ENCODE measurements around the gene CCDC148.

CCDC148 gene

DNA sequence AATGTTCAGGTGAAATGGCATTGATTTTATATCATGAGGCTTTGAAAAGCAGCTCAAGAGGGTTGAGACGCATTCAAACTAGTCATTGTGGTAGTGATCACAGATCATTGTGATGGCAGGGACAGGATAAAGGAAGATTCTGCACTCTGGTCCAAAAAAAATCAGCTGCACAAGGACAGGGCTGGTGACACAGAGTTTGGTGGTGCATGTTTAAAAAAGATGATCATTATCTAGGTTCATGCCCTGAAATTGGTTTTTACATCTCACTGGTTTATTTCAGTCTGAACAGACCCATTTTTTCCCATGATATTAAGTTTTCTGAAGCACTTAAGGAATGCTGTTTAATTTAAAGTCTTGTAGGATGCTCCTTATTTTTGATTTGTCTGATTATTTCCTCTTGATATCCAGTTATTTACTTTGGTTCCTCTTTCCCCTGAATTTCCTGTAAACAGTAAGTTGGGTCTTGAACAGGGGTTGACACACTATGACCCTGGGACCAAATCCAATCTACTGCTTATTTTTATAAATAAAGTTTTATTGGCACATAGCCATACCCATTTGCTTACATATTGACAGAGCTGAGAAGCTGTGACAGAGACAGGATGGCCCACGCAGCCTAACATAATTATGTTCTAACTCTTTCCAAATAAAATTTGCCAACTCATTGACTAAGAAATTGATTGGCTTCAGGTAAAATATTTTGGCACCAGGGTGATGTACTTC lies 256.5 kb downstream of the CCDC148 start:
- FAIRE-seq (no peak), DNase-seq (ENCODE audit: insufficient read length, low spot score) (no peak)
- no peak for TF ChIP-seq POLR2A (IDR thresholded peaks at IDR 0.05; ENCODE audit: low read depth, low read length)

DNA sequence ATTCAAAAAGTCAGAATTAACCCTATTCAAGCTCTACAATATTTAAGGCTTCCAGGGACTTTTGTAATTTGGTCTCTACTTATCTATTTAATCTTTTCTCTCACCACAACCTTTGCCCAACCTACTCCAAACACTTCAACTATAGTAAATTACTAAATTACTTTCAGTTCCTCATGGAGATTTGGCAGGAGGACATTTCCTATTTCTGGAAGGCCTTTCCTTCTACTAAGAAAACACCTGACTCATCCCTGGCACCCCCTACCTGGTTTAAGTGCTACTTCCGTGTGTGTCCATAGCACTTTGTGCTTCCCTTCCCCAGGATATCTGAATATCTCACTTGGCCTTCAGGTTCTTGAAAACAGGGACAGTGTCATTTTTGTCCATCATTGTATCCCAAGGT lies 258.6 kb downstream of the CCDC148 start:
- FAIRE-seq (no peak), DNase-seq (ENCODE audit: insufficient read length, low spot score) (no peak)
- no peak for TF ChIP-seq POLR2A (IDR thresholded peaks at IDR 0.05; ENCODE audit: low read depth, low read length)

DNA sequence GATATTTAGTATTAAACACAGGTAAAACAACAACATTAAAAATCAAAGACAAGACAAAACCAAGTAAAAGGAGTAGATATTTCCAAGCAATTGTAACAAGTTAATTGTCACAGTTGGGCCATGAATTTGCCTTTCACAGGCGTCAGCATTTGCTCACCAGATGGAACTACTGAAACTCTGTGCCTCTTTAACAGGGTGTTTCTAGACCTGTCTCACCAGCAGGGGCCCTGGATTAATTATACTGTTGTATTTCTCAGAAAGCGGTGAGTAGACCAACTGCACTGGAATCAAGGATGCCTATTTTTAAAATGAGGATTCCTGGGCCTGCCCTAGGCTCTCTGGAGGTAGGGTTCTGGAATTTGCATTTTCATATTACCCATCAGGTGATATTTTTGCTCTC lies 262.3 kb downstream of the CCDC148 start:
- no peak for TF ChIP-seq POLR2A (IDR thresholded peaks at IDR 0.05; ENCODE audit: low read depth, low read length)
- no peak for DNase-seq (ENCODE audit: insufficient read length, low spot score)
- FAIRE-seq, result no peak

DNA sequence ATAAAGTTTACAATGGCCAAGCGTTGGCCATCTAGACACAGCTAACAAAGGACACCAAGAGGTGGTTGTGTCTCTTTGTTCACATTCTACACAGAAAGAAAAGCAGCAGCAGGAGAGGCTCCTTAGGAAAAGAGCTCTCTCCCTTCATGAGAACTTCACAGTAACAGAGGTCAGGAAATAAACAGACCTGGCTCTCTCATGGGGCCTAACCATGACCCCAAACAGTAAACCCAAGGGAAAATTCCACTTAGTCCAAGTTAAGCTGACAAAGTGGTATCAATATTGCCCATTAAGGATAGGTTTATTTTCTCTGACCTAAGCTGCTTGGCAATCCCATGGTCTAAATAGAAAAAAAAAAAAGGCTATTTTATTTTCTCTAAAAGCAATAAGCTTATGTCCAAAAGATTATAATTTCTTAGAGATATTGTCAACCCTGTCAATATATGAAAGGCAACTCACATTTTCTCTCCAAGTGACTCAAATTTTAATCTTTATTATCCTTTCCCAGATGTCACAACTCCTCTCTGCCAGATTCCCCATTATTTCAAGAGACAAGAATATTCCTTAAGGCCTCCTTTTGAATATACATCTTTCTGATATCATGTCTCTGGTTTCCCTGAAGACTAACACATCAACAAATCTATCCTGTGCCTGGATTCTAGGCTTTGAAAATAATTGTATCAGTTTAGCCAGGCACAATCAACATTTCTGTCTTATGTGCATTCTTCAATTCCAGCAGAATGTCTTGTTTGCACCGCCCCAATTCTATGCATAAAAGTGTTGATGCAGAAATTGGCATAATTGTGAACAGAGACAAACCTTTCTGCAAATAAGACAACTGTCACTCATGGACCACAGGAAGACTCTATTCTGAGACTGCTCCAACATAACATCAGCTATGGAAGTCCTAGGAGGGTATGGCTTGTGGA lies 263.8 kb downstream of the CCDC148 start:
- FAIRE-seq (no peak), DNase-seq (ENCODE audit: insufficient read length, low spot score) (no peak)
- no peak for TF ChIP-seq POLR2A (IDR thresholded peaks at IDR 0.05; ENCODE audit: low read depth, low read length)

DNA sequence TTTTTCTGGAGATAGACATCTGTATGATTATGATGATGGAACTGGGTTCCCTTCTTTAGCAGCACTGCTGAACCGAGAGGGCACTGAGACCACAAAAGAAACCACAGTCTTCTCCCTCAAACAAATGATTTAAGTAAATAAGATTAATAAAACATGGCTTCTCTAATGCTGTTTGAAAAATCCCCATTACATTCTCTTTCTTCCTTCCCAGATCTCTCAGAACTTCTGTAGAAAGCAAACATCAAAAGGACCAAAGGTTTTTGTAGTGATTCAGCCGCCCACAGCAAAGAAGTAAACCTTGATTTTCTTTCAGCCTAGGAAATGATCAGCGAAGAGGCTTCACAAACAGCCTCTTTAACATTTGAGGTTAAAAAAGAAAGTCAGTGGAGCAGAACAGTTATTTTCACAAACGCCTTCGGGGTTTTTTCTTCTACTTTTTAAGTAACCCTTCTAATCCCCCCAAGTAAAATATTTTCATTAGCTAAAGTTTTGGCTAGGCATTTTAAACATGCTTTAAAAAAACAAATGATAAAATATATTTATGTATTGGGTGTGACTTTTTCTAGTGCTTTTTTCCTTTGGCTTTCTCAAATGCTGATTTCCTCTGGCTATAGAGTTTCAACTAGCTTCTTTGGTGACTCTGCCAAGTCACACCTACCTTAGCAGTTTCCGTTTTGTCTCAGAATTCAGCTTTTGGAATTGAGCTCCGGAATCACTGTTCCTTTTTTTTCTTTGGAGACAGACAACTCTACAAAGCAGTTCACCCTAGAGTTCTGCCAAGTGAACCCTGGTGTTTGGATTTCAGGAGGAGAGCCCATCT lies 265.3 kb downstream of the CCDC148 start:
- FAIRE-seq, result no peak
- TF ChIP-seq POLR2A (IDR thresholded peaks at IDR 0.05; ENCODE audit: low read depth, low read length), result no peak
- no peak for DNase-seq (ENCODE audit: insufficient read length, low spot score)

DNA sequence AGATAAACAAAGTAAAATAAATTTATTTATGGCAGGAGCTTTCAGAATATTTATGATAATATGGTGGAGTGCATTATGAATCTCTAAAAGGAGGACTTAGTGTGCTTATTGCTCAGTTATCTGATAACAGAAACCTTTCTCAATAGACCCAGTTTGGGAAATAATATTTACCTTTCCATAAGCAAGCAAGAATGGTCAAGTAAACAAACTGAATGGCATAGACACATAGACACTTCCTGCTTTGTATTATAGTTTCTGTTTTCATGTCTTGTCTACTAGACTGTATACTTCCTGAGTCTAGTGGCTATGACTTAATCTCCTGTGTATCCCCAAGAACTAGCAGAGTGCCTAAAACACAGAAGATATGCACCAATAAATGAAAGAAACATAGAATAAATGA lies 267.0 kb downstream of the CCDC148 start:
- no peak for TF ChIP-seq POLR2A (IDR thresholded peaks at IDR 0.05; ENCODE audit: low read depth, low read length)
- DNase-seq (ENCODE audit: insufficient read length, low spot score) (no peak), FAIRE-seq (no peak)

DNA sequence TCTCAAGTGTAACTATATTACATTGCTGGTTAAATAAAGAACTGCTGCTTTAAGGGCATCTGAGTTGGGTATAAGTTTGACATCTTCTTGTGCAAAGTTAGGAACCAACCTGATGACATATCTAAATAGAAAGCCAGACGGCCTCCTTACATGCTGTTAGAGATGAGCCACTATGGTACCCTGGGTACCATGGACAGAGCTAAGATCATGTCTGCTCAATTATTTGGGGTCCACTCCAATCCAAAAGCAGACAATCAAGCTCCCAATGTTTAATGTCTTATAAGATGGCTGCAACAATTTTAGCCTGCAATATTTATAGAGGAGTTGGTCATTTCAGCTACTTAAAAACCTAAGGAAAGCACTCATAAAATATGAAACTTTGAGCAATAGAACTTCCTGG lies 268.6 kb downstream of the CCDC148 start:
- DNase-seq (ENCODE audit: insufficient read length, low spot score) (no peak), FAIRE-seq (no peak)
- no peak for TF ChIP-seq POLR2A (IDR thresholded peaks at IDR 0.05; ENCODE audit: low read depth, low read length)

DNA sequence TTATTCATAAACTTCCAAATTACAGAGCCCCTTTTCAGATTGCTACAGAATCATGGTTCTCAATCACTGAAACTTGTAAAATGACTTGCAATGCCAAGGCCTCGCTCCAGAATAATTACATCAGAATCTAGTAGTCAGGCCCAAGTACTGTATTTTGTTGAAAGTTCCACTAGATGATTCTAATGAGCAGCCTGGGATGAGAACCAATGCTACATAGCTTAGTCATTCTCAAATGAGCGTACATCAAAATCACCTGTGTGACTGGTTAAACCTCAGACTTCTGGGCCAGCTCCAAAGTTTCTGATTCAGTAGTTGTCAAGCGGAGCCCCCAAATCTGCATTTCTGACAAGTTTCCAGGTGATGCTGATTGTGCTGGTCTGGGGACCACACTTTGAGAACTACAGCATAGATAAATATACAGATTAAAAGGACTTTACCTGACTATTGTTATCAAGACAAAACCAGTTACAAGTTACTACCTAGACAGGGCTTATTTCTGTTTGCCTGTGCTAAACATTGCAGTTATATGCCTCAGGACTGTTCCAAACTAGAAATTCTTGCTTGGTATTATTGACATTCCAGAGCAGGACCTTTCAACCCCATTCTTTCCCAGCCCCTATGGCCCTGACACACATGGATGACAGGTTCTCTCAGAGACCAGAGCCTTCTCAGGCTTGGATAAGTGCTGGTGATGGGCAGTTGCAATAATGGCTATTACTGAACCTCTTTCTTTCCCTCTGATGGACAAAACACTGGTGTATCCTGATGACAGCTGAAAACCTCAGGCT lies 271.8 kb downstream of the CCDC148 start:
- DNase-seq (ENCODE audit: insufficient read length, low spot score), result no peak
- FAIRE-seq, result no peak
- no peak for TF ChIP-seq POLR2A (IDR thresholded peaks at IDR 0.05; ENCODE audit: low read depth, low read length)

DNA sequence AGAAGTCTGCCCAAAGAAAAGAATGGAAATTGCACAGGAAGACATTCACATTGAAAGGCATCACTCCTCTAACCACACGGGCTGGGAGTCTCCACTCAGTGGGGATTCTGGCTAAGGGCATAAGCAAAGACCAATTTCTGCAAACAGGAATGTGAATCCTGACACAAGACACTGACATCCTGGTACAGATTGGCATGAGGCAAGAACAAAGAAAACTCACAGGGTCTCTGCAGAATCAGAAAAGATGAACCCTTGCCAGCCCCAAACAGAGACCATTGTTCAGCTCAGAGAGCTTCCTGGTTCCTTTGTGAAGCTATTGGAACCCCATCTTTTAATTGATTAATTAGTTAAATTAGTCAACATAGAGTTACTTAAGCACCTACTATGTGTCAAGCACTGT lies 272.6 kb downstream of the CCDC148 start:
- DNase-seq (ENCODE audit: insufficient read length, low spot score) (no peak), FAIRE-seq (no peak)
- TF ChIP-seq POLR2A (IDR thresholded peaks at IDR 0.05; ENCODE audit: low read depth, low read length), result no peak

DNA sequence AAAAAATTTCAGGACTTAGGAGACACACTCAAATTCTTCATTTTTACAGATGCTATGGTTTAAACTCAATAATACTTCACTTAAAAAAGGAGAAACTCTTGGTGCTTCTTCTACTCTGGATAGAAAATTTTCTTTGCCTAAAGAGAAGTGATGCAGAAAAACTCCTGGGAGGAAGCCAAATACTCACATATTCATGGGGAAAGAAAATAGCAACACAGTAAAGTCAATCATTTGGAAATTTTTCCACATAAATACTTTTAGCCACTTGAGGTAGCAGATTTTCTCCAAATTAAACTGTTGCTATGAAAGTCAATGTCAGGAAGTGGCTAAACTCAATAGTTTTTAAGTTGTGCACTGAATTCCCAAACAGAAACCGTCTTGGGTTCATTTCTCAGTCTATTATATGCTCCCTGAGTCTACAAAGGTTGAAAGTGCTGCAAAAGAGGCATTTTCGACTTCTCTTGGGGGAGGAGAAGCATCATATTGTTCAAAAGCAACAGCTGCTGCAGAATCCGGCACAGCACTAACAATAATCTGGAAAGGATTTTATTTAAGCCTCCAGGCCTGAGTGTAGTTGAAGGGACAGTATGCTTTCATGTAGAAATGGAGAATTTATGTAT lies 273.8 kb downstream of the CCDC148 start:
- DNase-seq (ENCODE audit: insufficient read length, low spot score) (no peak), FAIRE-seq (no peak)
- no peak for TF ChIP-seq POLR2A (IDR thresholded peaks at IDR 0.05; ENCODE audit: low read depth, low read length)

DNA sequence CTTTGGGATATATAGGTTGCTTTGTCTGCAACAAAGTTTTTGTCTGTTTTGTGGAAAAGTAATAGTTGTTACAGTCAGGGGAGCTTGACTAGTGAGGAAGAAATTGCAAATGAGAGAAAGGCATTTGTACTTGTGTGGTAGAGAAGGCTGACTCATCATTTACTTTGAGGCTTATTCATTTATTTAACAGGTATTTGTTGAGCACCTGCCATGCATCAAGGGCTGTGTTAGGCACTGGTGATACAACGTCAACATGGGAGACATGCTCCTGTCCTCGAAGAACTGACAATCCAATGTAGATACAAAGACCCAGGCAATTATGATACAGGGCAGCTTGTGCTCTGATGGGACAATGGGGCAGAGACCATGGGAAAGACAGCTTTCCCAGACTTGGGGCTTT lies 275.4 kb downstream of the CCDC148 start:
- TF ChIP-seq POLR2A (IDR thresholded peaks at IDR 0.05; ENCODE audit: low read depth, low read length), result no peak
- FAIRE-seq (no peak), DNase-seq (ENCODE audit: insufficient read length, low spot score) (no peak)

DNA sequence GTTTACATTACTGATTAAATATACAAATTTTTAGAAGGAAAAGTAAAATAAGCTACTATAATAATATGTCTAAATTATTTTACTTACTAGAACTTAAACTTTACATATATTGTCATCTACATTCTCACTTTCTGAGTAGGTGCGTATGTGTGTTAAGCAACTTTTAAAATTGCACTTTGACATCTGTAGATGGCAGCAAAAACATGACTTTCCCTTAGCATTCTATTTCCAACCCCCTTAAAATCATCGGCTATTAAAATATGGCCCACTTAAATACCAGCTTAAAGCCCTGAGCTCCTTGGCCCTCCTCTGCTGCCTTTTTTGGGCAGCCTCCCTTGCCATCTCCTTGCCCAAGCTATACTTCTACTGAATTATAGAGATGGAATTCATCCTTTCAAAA lies 276.9 kb downstream of the CCDC148 start:
- FAIRE-seq (no peak), DNase-seq (ENCODE audit: insufficient read length, low spot score) (no peak)
- TF ChIP-seq POLR2A (IDR thresholded peaks at IDR 0.05; ENCODE audit: low read depth, low read length), result no peak

DNA sequence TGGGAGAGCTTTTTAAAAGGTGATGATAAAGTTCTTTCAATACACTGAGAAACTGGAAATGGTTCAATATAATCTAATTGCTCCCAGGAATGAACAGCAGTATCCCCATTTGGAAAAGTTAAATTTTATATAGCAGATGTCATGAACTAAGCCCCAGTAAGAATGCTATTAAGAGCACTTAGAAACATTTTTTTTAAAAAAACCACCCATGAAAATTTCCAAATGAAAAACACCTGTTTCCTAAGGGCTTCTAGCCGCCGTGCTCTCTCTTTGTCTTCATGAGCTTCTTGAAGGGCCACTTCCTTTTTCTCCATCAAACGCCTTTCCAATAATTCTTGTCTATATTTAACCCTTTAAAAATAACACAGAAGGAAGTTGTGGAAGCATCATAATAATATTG lies 277.9 kb downstream of the CCDC148 start:
- no peak for TF ChIP-seq POLR2A (IDR thresholded peaks at IDR 0.05; ENCODE audit: low read depth, low read length)
- no peak for FAIRE-seq

More for the DNA sequence above, 277.9 kb downstream of the CCDC148 start:
- DNase-seq (ENCODE audit: insufficient read length, low spot score), result no peak

All from H54 (cell line).